HG03565 (cell line): ENCODE data around the gene HTR3A.

ENCODE experiments used
- ATAC-seq: cut with Tn5 transposase; IDR thresholded peaks from one replicate; pipeline ENCODE4 v1.9.1; 2021; ENCODE audit warnings: mild to moderate bottlenecking, moderate library complexity; ENCODE audit not compliant: unreplicated experiment

Gene HTR3A

GRCh38 chr11:113977701-113978100, 2.8 kb downstream of the HTR3A start:
- no peak for ATAC-seq

GRCh38 chr11:113979431-113979830, 4.5 kb downstream of the HTR3A start:
- no peak for ATAC-seq

- ATAC-seq: no peak
Measured at GRCh38 chr11:113980785-113981184, 5.9 kb downstream of the HTR3A start.

GRCh38 chr11:113982306-113982705, 7.4 kb downstream of the HTR3A start:
- no peak for ATAC-seq

GRCh38 chr11:113984781-113985180, 9.9 kb downstream of the HTR3A start:
- no peak for ATAC-seq

GRCh38 chr11:113985906-113986305, 11.0 kb downstream of the HTR3A start:
- no peak for ATAC-seq

- no peak for ATAC-seq
Measured at GRCh38 chr11:113986351-113987140, 11.6 kb downstream of the HTR3A start.

- ATAC-seq: no peak
Measured at GRCh38 chr11:113989381-113989780, 14.5 kb downstream of the HTR3A start.

GRCh38 chr11:113989916-113990315, 15.0 kb downstream of the HTR3A start:
- no peak for ATAC-seq

GRCh38 chr11:113991170-113991569, 16.3 kb downstream of the HTR3A start:
- no peak for ATAC-seq

- no peak for ATAC-seq
Measured at GRCh38 chr11:113991718-113992458, 17.0 kb downstream of the HTR3A start.

- ATAC-seq: no peak
Measured at GRCh38 chr11:113992459-113993110, 17.7 kb downstream of the HTR3A start.

GRCh38 chr11:113994077-113994954, 19.4 kb downstream of the HTR3A start:
- no peak for ATAC-seq

GRCh38 chr11:113997473-113997872, 22.6 kb downstream of the HTR3A start:
- no peak for ATAC-seq

GRCh38 chr11:113998574-113998973, 23.7 kb downstream of the HTR3A start:
- ATAC-seq: no peak

GRCh38 chr11:114000526-114000925, 25.6 kb downstream of the HTR3A start:
- no peak for ATAC-seq

GRCh38 chr11:114001416-114001815, 26.5 kb downstream of the HTR3A start:
- no peak for ATAC-seq

GRCh38 chr11:114008331-114008730, 33.4 kb downstream of the HTR3A start:
- no peak for ATAC-seq

GRCh38 chr11:114010931-114011330, 36.0 kb downstream of the HTR3A start:
- ATAC-seq: no peak

GRCh38 chr11:114011443-114011842, 36.5 kb downstream of the HTR3A start:
- ATAC-seq: no peak

- no peak for ATAC-seq
Measured at GRCh38 chr11:114015117-114015516, 40.2 kb downstream of the HTR3A start.
